Measurements from ENCODE around the gene ARHGAP25.

Gene ARHGAP25

GRCh38 chr2:68837164-68837860, 102.7 kb downstream of the ARHGAP25 start:
- DNase-seq: peak; percentile 63

GRCh38 chr2:68837861-68838341, 103.3 kb downstream of the ARHGAP25 start:
- DNase-seq: no peak

- no peak for DNase-seq
Observed at GRCh38 chr2:68838641-68839040, 104.0 kb downstream of the ARHGAP25 start.

GRCh38 chr2:68839260-68839833, 104.7 kb downstream of the ARHGAP25 start:
- peak; percentile 32 for DNase-seq

- DNase-seq: no peak
Observed at GRCh38 chr2:68845043-68845442, 110.4 kb downstream of the ARHGAP25 start.

- DNase-seq: no peak
Observed at GRCh38 chr2:68846091-68846490, 111.5 kb downstream of the ARHGAP25 start.

- no peak for DNase-seq
Observed at GRCh38 chr2:68847751-68848150, 113.1 kb downstream of the ARHGAP25 start.

GRCh38 chr2:68849579-68850030, 115.0 kb downstream of the ARHGAP25 start:
- DNase-seq: peak; percentile 71

GRCh38 chr2:68850524-68850923, 115.9 kb downstream of the ARHGAP25 start:
- DNase-seq: no peak

GRCh38 chr2:68853035-68853434, 118.4 kb downstream of the ARHGAP25 start:
- DNase-seq: no peak

GRCh38 chr2:68853915-68854314, 119.3 kb downstream of the ARHGAP25 start:
- no peak for DNase-seq

- peak; percentile 29 for DNase-seq
Observed at GRCh38 chr2:68854476-68854875, 119.9 kb downstream of the ARHGAP25 start.

- DNase-seq: no peak
Observed at GRCh38 chr2:68855550-68855949, 120.9 kb downstream of the ARHGAP25 start.

GRCh38 chr2:68857202-68857845, 122.7 kb downstream of the ARHGAP25 start:
- no peak for DNase-seq

GRCh38 chr2:68857855-68858456, 123.3 kb downstream of the ARHGAP25 start:
- peak; percentile 85 for DNase-seq

GRCh38 chr2:68860111-68860510, 125.5 kb downstream of the ARHGAP25 start:
- no peak for DNase-seq

- peak; percentile 37 for DNase-seq
Observed at GRCh38 chr2:68861330-68861729, 126.7 kb downstream of the ARHGAP25 start.

GRCh38 chr2:68862889-68863288, 128.3 kb downstream of the ARHGAP25 start:
- no peak for DNase-seq

- no peak for DNase-seq
Observed at GRCh38 chr2:68863996-68864395, 129.4 kb downstream of the ARHGAP25 start.

GRCh38 chr2:68865108-68865507, 130.5 kb downstream of the ARHGAP25 start:
- no peak for DNase-seq

- DNase-seq: no peak
Observed at GRCh38 chr2:68870215-68870614, 135.6 kb downstream of the ARHGAP25 start.

GRCh38 chr2:68871159-68871764, 136.7 kb downstream of the ARHGAP25 start, which contains the start of gene BMP10:
Gene BMP10, minus strand, starts transcription at chr2:68871397. Its CDS starts 39 bp downstream, at chr2:68871358.
- no peak for DNase-seq
